ENCODE data around the gene SEMA4D. TPM values are rescaled to one million over a fixed set of nuclear protein-coding genes. Genes with fewer than 3 reads are reported as not detected.

The SEMA4D gene
- total RNA-seq, 4 donors from 2014 or later, result 23.6 to 77.0 (median 41.3) TPM

- DNase-seq (no peak), ATAC-seq (no peak)
- Histone ChIP-seq H3K27me3 (no peaks in the 10 kb centered on the region), H3K4me1 (peaks cover 0 to 2% of the 10 kb centered on the region in 2 donors), H3K36me3 (peaks cover 0 to 43% of the 10 kb centered on the region in 2 donors), H3K27ac (no peak overlapping the region), H3K9me3 (no peaks in the 10 kb centered on the region), H3K4me3 (no peak overlapping the region)
- in situ Hi-C loops (cut with MboI; ENCODE audit: low sequenced_read_pairs in 4 of 4), result no loop called here
- TF ChIP-seq POLR2A (IDR thresholded peaks at IDR 0.05) (no peak), CTCF (IDR thresholded peaks at IDR 0.05 in 4 of 5, conservative IDR thresholded peaks at IDR 0.05 in 1 of 5) (no peak)
- intact Hi-C loops (cut with DNase I; ENCODE audit: low total_unique reads), result no loop called here
These were observed 103.5 kb downstream of the SEMA4D start for GRCh38 chr9:89394412-89394811.

GRCh38 chr9:89391585-89391984, 106.3 kb downstream of the SEMA4D start:
- intact Hi-C loops (cut with DNase I; ENCODE audit: low total_unique reads) (no loop called here), in situ Hi-C loops (cut with MboI; ENCODE audit: low sequenced_read_pairs in 4 of 4) (no loop called here)
- TF ChIP-seq POLR2A (IDR thresholded peaks at IDR 0.05) (no peak), CTCF (IDR thresholded peaks at IDR 0.05 in 4 of 5, conservative IDR thresholded peaks at IDR 0.05 in 1 of 5) (no peak)
- no peak for ATAC-seq
- Histone ChIP-seq H3K9me3 (no peaks in the 10 kb centered on the region), H3K27ac (peak overlapping the region in 2 of 4 donors; percentile 2 to 93), H3K36me3 (peaks cover 0 to 43% of the 10 kb centered on the region in 2 donors), H3K4me1 (peaks cover 12 to 19% of the 10 kb centered on the region in 2 donors), H3K27me3 (no peaks in the 10 kb centered on the region), H3K4me3 (no peak overlapping the region)
- DNase-seq, result no peak

GRCh38 chr9:89390578-89391116, 107.3 kb downstream of the SEMA4D start:
- TF ChIP-seq POLR2A (IDR thresholded peaks at IDR 0.05) (no peak), CTCF (IDR thresholded peaks at IDR 0.05 in 4 of 5, conservative IDR thresholded peaks at IDR 0.05 in 1 of 5) (no peak)
- no peak for DNase-seq
- Histone ChIP-seq H3K27ac (peak overlapping the region in 2 of 4 donors; percentile 90 to 93), H3K27me3 (no peaks in the 10 kb centered on the region), H3K4me3 (no peak overlapping the region), H3K4me1 (peaks cover 20 to 26% of the 10 kb centered on the region in 2 donors), H3K9me3 (no peaks in the 10 kb centered on the region), H3K36me3 (peaks cover 0 to 37% of the 10 kb centered on the region in 2 donors)
- intact Hi-C loops (cut with DNase I; ENCODE audit: low total_unique reads), result no loop called here
- no peak for ATAC-seq
- in situ Hi-C loops (cut with MboI; ENCODE audit: low sequenced_read_pairs in 4 of 4), result no loop called here

- in situ Hi-C loops (cut with MboI; ENCODE audit: low sequenced_read_pairs in 4 of 4) (no loop called here), intact Hi-C loops (cut with DNase I; ENCODE audit: low total_unique reads) (no loop called here)
- H3K9me3 ChIP-seq, result no peaks in the 10 kb centered on the region
- peaks cover 20 to 26% of the 10 kb centered on the region in 2 donors for H3K4me1 ChIP-seq
- peak overlapping the region in 3 of 4 donors; percentile 79 to 93 (median 90) for H3K27ac ChIP-seq
- DNase-seq (no peak), ATAC-seq (no peak)
- H3K36me3 ChIP-seq, result peaks cover 0 to 42% of the 10 kb centered on the region in 2 donors
- H3K4me3 ChIP-seq, result no peak overlapping the region
- TF ChIP-seq CTCF (IDR thresholded peaks at IDR 0.05 in 4 of 5, conservative IDR thresholded peaks at IDR 0.05 in 1 of 5), result no peak
- no peak for TF ChIP-seq POLR2A (IDR thresholded peaks at IDR 0.05)
- H3K27me3 ChIP-seq, result no peaks in the 10 kb centered on the region
These were observed 107.8 kb downstream of the SEMA4D start for GRCh38 chr9:89390068-89390555.

- H3K4me3 ChIP-seq, result no peak overlapping the region
- peaks cover 0 to 45% of the 10 kb centered on the region in 2 donors for H3K36me3 ChIP-seq
- DNase-seq (no peak), ATAC-seq (no peak)
- H3K9me3 ChIP-seq, result no peaks in the 10 kb centered on the region
- no peak for TF ChIP-seq POLR2A (IDR thresholded peaks at IDR 0.05)
- TF ChIP-seq CTCF (IDR thresholded peaks at IDR 0.05 in 4 of 5, conservative IDR thresholded peaks at IDR 0.05 in 1 of 5), result no peak
- H3K27ac ChIP-seq, result peak overlapping the region; percentile 79 to 93 (median 88)
- intact Hi-C loops (cut with DNase I; ENCODE audit: low total_unique reads) (loop anchor here (1.0 to 10.0 kb wide), 5 partner anchors 30 to 1806 kb away; partner anchors contain the start of gene SEMA4D), in situ Hi-C loops (cut with MboI; ENCODE audit: low sequenced_read_pairs in 4 of 4) (no loop called here)
- no peaks in the 10 kb centered on the region for H3K27me3 ChIP-seq
- H3K4me1 ChIP-seq, result peaks cover 20 to 26% of the 10 kb centered on the region in 2 donors
These were observed 109.1 kb downstream of the SEMA4D start for GRCh38 chr9:89388868-89389177.

Measured in gastrocnemius medialis (tissue), 4 donors.